HepG2 (cell line): ENCODE measurements around the gene UBE2M. TPM values are rescaled to one million over a fixed set of nuclear protein-coding genes. Genes with fewer than 3 reads are reported as not detected.
A peak's percentile ranks its signal among the peaks of the same experiment; 100 is the strongest.

ENCODE experiments used
- GMEB2 ChIP-seq: IDR thresholded peaks from 2 replicates; pipeline ENCODE4 v1.6.1; 2016; ENCODE audit warnings: missing biosample characterization, missing genetic modification reagents, low read depth
- IRF2 ChIP-seq: IDR thresholded peaks from 2 replicates; pipeline ENCODE4 v1.6.1; 2018; ENCODE audit warnings: missing genetic modification reagents, missing compliant biosample characterization
- MAFG ChIP-seq: sonication (generic); formaldehyde crosslinking; IDR thresholded peaks from 2 replicates; pipeline ENCODE4 v1.5.1; 2020; ENCODE audit warnings: mild to moderate bottlenecking, missing genetic modification reagents
- MED8 ChIP-seq: sonication (generic); formaldehyde crosslinking; IDR thresholded peaks from 2 replicates; pipeline ENCODE4 v1.8.1; 2023; ENCODE audit warnings: mild to moderate bottlenecking, missing genetic modification reagents; ENCODE audit not compliant: insufficient replicate concordance
- NCOA1 ChIP-seq: sonication (generic); formaldehyde crosslinking; IDR thresholded peaks from 2 replicates; pipeline ENCODE4 v1.9.0; 2021; ENCODE audit warnings: missing genetic modification reagents
- PHF5A ChIP-seq: IDR thresholded peaks from one replicate; pipeline ENCODE4 v1.6.1; 2018; ENCODE audit warnings: low read depth, missing genetic modification reagents; ENCODE audit not compliant: unreplicated experiment
- RBM39 ChIP-seq: fragments of 200-400 bp; formaldehyde crosslinking; IDR thresholded peaks from one replicate; pipeline ENCODE4 v1.6.1; 2018; ENCODE audit warnings: antibody characterized with exemption, mild to moderate bottlenecking, low read depth, low read length; ENCODE audit not compliant: poor library complexity, severe bottlenecking
- RFX5 ChIP-seq: IDR thresholded peaks from 2 replicates; pipeline ENCODE4 v1.6.1; 2011; ENCODE audit warnings: low read depth, low read length, improper control_type of control experiment
- ZFP90 ChIP-seq: sonication (generic); formaldehyde crosslinking; IDR thresholded peaks from 2 replicates; pipeline ENCODE4 v1.8.0; 2022; ENCODE audit warnings: missing genetic modification reagents, mild to moderate bottlenecking, inconsistent platforms, borderline replicate concordance
- ZFYVE20 ChIP-seq: sonication (generic); formaldehyde crosslinking; IDR thresholded peaks from 2 replicates; pipeline ENCODE4 v1.8.0; 2023; ENCODE audit warnings: low read depth, mild to moderate bottlenecking, moderate library complexity, missing genetic modification reagents, borderline replicate concordance
- ZNF20 ChIP-seq: sonication (generic); formaldehyde crosslinking; IDR thresholded peaks from 2 replicates; pipeline ENCODE4 v1.4.0; 2020; ENCODE audit warnings: mild to moderate bottlenecking, moderate library complexity, missing genetic modification reagents
- ZNF235 ChIP-seq: sonication (generic); formaldehyde crosslinking; IDR thresholded peaks from 2 replicates; pipeline ENCODE4 v1.8.1; 2023; ENCODE audit warnings: mild to moderate bottlenecking, missing genetic modification reagents, borderline replicate concordance
- ZNF558 ChIP-seq: sonication (generic); formaldehyde crosslinking; IDR thresholded peaks from 2 replicates; pipeline ENCODE4 v1.9.0; 2022; ENCODE audit warnings: mild to moderate bottlenecking, missing genetic modification reagents, borderline replicate concordance
- ZNF580 ChIP-seq: IDR thresholded peaks from 2 replicates; pipeline ENCODE4 v1.6.1; 2016; ENCODE audit warnings: low read depth, borderline replicate concordance
- ZNF691 ChIP-seq: sonication (generic); formaldehyde crosslinking; IDR thresholded peaks from 2 replicates; pipeline ENCODE4 v1.4.0; 2020; ENCODE audit warnings: missing genetic modification reagents, low read depth, mild to moderate bottlenecking, borderline replicate concordance
- ZNF724P ChIP-seq: sonication (generic); formaldehyde crosslinking; IDR thresholded peaks from 2 replicates; pipeline ENCODE4 v1.8.0; 2022; ENCODE audit warnings: missing genetic modification reagents, borderline replicate concordance
- ZSCAN30 ChIP-seq: sonication (generic); formaldehyde crosslinking; IDR thresholded peaks from 2 replicates; pipeline ENCODE4 v1.5.0; 2020; ENCODE audit warnings: mild to moderate bottlenecking, missing genetic modification reagents
- polyA plus RNA-seq, 8 experiments: library from polyadenylated mRNA; depleted of rRNA in 3 of 8; stranded (reverse) in 7 of 8; unstranded in 1 of 8; fragments of >200 nt; fragmentation: Illumina TruSeq in 4 of 8; extraction: Trizol in 4 of 8; gene quantifications; 2 replicates each; pipeline versions ENCODE4 v1.2.1 to v1.2.3, GENCODE V29; 2011 to 2016; ENCODE audit warnings: low read depth in 4 of 8, missing spikeins in 1 of 8, mixed read lengths in 1 of 8; ENCODE audit not compliant: insufficient read depth in 1 of 8
- total RNA-seq, 5 experiments: library from RNA; depleted of rRNA; stranded (reverse); fragments of >200 nt; fragmentation: Illumina TruSeq; extraction: Trizol; gene quantifications; 2 replicates each; pipeline ENCODE4 v1.2.3, GENCODE V29; 2016; ENCODE audit warnings: low read depth in 1 of 5
- TF ChIP-seq, protein P1 (sequence below): sonication (generic); formaldehyde crosslinking; IDR thresholded peaks from 2 replicates; pipeline ENCODE4 v1.4.0; 2020; ENCODE audit warnings: missing genetic modification reagents, borderline replicate concordance
- TF ChIP-seq, protein P2 (sequence below): sonication (generic); formaldehyde crosslinking; IDR thresholded peaks from 2 replicates; pipeline ENCODE4 v1.5.0; 2020; ENCODE audit warnings: missing genetic modification reagents

Gene UBE2M
- total and polyA plus RNA-seq, 2 of the 13 experiments (the other 11 are each of a cell fraction or from before 2014, with no cell fraction given) = 36.2 to 50.3 TPM

GRCh38 chr19:58519355-58520256 is 38.8 kb downstream of the UBE2M start, which contains the start of gene ZBTB45 (continued):
- 0 out of 2 replicates have a peak, but pooled peaks have one; percentile 40 for TF ChIP-seq RFX5
- TF ChIP-seq, protein P1, sequence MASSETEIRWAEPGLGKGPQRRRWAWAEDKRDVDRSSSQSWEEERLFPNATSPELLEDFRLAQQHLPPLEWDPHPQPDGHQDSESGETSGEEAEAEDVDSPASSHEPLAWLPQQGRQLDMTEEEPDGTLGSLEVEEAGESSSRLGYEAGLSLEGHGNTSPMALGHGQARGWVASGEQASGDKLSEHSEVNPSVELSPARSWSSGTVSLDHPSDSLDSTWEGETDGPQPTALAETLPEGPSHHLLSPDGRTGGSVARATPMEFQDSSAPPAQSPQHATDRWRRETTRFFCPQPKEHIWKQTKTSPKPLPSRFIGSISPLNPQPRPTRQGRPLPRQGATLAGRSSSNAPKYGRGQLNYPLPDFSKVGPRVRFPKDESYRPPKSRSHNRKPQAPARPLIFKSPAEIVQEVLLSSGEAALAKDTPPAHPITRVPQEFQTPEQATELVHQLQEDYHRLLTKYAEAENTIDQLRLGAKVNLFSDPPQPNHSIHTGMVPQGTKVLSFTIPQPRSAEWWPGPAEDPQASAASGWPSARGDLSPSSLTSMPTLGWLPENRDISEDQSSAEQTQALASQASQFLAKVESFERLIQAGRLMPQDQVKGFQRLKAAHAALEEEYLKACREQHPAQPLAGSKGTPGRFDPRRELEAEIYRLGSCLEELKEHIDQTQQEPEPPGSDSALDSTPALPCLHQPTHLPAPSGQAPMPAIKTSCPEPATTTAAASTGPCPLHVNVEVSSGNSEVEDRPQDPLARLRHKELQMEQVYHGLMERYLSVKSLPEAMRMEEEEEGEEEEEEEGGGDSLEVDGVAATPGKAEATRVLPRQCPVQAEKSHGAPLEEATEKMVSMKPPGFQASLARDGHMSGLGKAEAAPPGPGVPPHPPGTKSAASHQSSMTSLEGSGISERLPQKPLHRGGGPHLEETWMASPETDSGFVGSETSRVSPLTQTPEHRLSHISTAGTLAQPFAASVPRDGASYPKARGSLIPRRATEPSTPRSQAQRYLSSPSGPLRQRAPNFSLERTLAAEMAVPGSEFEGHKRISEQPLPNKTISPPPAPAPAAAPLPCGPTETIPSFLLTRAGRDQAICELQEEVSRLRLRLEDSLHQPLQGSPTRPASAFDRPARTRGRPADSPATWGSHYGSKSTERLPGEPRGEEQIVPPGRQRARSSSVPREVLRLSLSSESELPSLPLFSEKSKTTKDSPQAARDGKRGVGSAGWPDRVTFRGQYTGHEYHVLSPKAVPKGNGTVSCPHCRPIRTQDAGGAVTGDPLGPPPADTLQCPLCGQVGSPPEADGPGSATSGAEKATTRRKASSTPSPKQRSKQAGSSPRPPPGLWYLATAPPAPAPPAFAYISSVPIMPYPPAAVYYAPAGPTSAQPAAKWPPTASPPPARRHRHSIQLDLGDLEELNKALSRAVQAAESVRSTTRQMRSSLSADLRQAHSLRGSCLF (CRISPR knock-in tag) = 0 out of 2 replicates have a peak, but pooled peaks have one; percentile 45
- peak; percentile 97; the same call in 1 of the 2 replicates for TF ChIP-seq ZNF558
- no peak for TF ChIP-seq ZSCAN30
- peak; percentile 75; the same call in 1 of the 2 replicates for TF ChIP-seq ZNF691 (CRISPR knock-in tag)
- TF ChIP-seq ZNF580 (CRISPR knock-in tag) = peak; percentile 94
- TF ChIP-seq NCOA1 (CRISPR knock-in tag) = peak; percentile 93; the same call in 1 of the 2 replicates
- TF ChIP-seq MAFG (CRISPR knock-in tag) = peak; percentile 62
- peak; percentile 95 for TF ChIP-seq MED8 (CRISPR knock-in tag)
- TF ChIP-seq ZNF724P = peak; percentile 92
- TF ChIP-seq ZNF20 = 0 out of 2 replicates have a peak, but pooled peaks have one; percentile 3
- peak; percentile 24; the same call in 1 of the 2 replicates for TF ChIP-seq ZNF235 (CRISPR knock-in tag)
- TF ChIP-seq ZFYVE20 (CRISPR knock-in tag) = no peak; the same call in 1 of the 2 replicates
- TF ChIP-seq RBM39 = peak; percentile 84
- peak; percentile 97 for TF ChIP-seq IRF2 (CRISPR knock-in tag)
- TF ChIP-seq GMEB2 = peak; percentile 86
- TF ChIP-seq, protein P2, sequence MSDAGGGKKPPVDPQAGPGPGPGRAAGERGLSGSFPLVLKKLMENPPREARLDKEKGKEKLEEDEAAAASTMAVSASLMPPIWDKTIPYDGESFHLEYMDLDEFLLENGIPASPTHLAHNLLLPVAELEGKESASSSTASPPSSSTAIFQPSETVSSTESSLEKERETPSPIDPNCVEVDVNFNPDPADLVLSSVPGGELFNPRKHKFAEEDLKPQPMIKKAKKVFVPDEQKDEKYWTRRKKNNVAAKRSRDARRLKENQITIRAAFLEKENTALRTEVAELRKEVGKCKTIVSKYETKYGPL = 0 out of 2 replicates have a peak, but pooled peaks have one; percentile 53
- TF ChIP-seq PHF5A (CRISPR knock-in tag) = peak; percentile 77
- peak; percentile 95 for TF ChIP-seq ZFP90 (CRISPR knock-in tag)
